AG09309 (cell line): ENCODE measurements around the gene LARGE1.

Experiments
- DNase-seq: peaks from one replicate; pipeline ENCODE4 v3.0.0-alpha.2; 2010; ENCODE audit warnings: low read depth
- H3K4me3 ChIP-seq: 2 replicates; pipeline ENCODE4 v1.5.1; 2011; ENCODE audit warnings: mild to moderate bottlenecking, low read depth, low read length, moderate library complexity; ENCODE audit not compliant: control insufficient read depth
- TF ChIP-seq, protein P1 (sequence below): IDR thresholded peaks from 2 replicates; pipeline ENCODE4 v1.5.1; 2011; ENCODE audit warnings: mild to moderate bottlenecking, low read depth, low read length, inconsistent platforms; ENCODE audit not compliant: insufficient read depth, control insufficient read depth; ENCODE audit errors: missing control alignments

LARGE1 gene

DNA sequence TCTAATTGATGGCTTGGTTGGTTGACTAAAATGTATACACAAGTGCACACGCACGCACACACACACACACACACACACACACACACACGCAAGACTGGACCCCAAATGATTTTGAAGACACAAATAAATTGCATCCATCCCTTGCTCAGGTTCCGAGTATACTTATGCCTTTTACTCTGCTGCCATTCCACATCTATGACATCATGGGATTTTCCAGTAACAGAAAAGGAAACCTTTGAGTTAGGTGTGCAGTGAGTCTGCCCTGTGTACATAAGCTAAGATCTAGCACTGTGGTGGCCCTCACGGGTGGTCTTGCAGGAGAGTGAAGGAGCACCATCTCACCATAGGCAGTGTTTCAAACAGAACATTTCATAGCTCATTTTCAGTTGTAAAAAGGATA lies 20.5 kb upstream of the LARGE1 start:
- no peak overlapping the region for H3K4me3 ChIP-seq
- TF ChIP-seq, protein P1, sequence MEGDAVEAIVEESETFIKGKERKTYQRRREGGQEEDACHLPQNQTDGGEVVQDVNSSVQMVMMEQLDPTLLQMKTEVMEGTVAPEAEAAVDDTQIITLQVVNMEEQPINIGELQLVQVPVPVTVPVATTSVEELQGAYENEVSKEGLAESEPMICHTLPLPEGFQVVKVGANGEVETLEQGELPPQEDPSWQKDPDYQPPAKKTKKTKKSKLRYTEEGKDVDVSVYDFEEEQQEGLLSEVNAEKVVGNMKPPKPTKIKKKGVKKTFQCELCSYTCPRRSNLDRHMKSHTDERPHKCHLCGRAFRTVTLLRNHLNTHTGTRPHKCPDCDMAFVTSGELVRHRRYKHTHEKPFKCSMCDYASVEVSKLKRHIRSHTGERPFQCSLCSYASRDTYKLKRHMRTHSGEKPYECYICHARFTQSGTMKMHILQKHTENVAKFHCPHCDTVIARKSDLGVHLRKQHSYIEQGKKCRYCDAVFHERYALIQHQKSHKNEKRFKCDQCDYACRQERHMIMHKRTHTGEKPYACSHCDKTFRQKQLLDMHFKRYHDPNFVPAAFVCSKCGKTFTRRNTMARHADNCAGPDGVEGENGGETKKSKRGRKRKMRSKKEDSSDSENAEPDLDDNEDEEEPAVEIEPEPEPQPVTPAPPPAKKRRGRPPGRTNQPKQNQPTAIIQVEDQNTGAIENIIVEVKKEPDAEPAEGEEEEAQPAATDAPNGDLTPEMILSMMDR, result no peak
- no peak for DNase-seq

DNA sequence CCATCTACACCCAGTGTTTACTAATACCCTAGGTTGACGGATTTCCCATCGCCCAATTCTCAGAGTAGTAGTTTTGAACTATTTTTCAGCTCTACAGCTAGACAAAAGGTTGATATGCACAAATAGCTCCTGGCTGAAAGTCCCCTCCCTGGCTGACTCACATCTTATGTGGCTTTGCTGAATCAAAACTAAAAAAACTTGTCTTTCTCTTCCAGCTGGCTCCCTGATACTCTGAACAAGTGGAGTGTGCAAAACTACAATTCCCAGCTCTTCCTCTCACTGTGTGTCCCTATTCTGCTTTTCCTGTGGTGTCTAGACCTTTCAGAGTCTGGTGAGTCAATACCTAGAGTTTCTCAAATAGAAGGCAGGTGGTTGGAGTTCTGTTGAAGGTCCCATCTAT lies 12.7 kb upstream of the LARGE1 start:
- no peak for DNase-seq
- no peak overlapping the region for H3K4me3 ChIP-seq
- TF ChIP-seq, protein P1, result no peak

DNA sequence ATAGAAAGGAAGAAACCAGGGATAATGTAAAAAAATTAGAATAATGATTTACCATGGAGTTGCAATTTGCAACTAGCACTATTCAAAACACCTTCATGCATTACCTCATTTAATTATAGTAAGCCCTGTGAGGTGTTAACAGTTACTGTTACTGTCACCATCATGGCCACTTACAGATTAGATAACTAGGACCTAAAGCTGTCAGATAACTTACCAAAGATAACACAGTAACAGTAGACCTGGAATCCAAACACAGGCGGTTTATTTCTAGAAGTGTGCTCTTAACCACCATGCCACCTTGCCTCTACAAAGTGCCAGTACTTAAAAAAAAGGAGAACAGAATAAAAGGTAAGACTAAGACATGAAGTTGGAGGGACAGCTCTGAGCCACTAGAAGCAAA lies 11.1 kb upstream of the LARGE1 start:
- no peak overlapping the region for H3K4me3 ChIP-seq
- TF ChIP-seq, protein P1, result no peak
- DNase-seq, result no peak

DNA sequence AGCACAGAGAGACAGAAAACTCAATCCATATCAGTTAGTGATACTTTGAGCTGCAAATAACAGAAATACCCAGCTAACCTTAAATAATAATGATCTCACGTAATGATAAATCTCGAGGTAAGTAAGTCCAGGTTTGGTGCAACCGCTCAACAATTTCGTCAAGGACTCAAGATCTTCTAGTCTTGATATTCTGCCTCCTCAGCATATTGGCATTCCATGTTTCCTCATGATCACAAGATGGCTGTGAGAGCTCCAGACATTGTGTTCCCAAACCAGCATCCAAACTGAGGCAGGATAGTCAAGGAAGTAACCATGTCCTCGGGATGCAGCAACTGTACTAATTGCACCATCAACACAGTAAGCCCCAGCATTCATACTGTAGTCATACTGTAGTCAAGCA lies 7.5 kb upstream of the LARGE1 start:
- no peak for DNase-seq
- TF ChIP-seq, protein P1, result no peak
- no peak overlapping the region for H3K4me3 ChIP-seq

DNA sequence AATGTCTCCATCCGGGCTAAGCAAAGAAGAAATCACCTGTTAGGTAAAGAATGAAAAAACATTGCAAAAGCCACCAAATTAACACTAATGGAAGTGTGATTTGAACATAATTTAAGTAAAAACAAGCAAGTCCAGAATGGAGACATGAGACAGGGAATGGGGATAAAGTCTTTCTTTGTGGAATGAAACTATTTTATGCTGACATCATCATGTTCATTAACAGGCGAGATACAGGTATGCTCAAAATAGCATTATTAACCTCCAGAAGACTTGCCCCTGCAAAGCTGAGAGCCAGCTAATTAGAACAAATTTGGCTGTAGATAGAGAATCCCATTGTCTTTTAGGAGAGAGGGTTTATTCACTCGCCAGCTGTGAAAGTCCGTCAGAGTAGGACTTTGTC lies 4.9 kb upstream of the LARGE1 start:
- H3K4me3 ChIP-seq, result no peak overlapping the region
- DNase-seq, result no peak
- TF ChIP-seq, protein P1, result no peak

DNA sequence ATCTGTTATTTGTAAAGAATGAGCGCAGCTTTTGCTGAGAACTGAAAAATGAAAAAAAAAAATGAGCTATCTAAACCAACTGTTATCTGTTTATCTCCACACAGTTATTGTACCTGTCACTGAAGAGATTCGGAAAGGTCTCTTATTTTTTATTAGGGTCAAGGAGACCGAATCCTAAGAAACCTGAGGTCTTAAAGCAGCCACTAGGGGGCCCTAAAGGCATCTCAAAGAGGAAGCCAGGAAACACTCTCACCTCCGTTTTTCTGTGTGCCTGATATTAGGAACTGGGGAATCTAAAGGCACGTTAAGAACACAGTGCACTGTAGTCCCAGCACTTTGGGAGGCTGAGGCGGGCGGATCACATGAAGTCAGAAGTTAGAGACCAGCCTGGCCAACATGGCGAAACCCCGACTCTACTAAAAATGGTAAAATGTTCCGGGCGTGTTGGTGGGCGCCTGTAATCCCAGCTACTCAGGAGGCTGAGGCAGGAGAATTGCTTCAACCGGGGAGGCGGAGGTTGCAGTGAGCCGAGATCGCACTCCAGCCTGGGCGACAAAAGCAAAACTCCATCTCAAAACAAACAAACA lies 3.5 kb upstream of the LARGE1 start:
- H3K4me3 ChIP-seq, result no peak overlapping the region
- DNase-seq, result no peak
- TF ChIP-seq, protein P1, result peak; percentile 78

DNA sequence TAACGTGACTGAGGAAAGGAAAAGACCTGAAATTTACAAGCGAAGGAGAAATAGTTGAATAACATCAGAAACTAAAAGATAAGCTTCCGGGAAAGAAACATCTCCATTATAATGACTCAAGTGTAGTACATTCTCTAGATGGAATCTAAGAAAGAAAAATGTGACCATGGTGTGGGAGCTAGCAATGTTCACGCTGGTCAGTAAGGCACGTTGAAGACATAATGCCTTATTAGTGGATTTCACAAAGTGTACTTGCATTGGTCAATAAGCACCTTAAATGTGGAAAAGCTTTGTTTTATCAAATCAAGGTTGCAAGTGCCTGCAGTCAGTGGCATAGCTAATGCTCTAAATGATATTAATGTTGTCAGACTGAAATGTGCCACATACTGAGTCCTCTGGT lies 2.8 kb upstream of the LARGE1 start:
- TF ChIP-seq, protein P1, result no peak
- no peak for DNase-seq
- H3K4me3 ChIP-seq, result peak overlapping the region; percentile 66; the same call in 1 of the 2 replicates
